ACC112 (cell line): ENCODE data around the gene UGGT1.

Experiments
- H2AFZ ChIP-seq: fragments of 200-600 bp; sonication (generic); one replicate; pipeline ENCODE4 v1.6.0; 2017; ENCODE audit warnings: antibody characterized with exemption, low read length; ENCODE audit not compliant: unreplicated experiment
- H3K27ac ChIP-seq: fragments of 200-600 bp; sonication (generic); 2 replicates; pipeline ENCODE4 v1.5.1; 2014; ENCODE audit warnings: low read depth, mild to moderate bottlenecking, antibody characterized with exemption, low read length, moderate library complexity
- H3K27me3 ChIP-seq: fragments of 200-600 bp; sonication (generic); 2 replicates; pipeline ENCODE4 v1.6.1; 2014; ENCODE audit warnings: mild to moderate bottlenecking, antibody characterized with exemption, low read length, moderate library complexity, mixed read lengths; ENCODE audit not compliant: insufficient read depth
- H3K36me3 ChIP-seq: fragments of 200-600 bp; sonication (generic); 2 replicates; pipeline ENCODE4 v1.6.1; 2016; ENCODE audit warnings: mild to moderate bottlenecking, antibody characterized with exemption, low read length, moderate library complexity, mixed read lengths; ENCODE audit not compliant: insufficient read depth
- H3K4me1 ChIP-seq: fragments of 200-600 bp; sonication (generic); one replicate; pipeline ENCODE4 v1.6.1; 2016; ENCODE audit warnings: low read length, mixed read lengths; ENCODE audit not compliant: insufficient read depth, unreplicated experiment, control insufficient read depth
- H3K4me3 ChIP-seq: fragments of 200-600 bp; sonication (generic); 2 replicates; pipeline ENCODE4 v1.5.1; 2014; ENCODE audit warnings: mild to moderate bottlenecking, low read depth, low read length
- H3K79me2 ChIP-seq: fragments of 200-600 bp; sonication (generic); one replicate; pipeline ENCODE4 v1.6.0; 2016; ENCODE audit warnings: low read length; ENCODE audit not compliant: control insufficient read depth, unreplicated experiment, insufficient read depth

UGGT1 gene

GRCh38 chr2:128215897-128216642 is 125.1 kb downstream of the UGGT1 start:
- Histone ChIP-seq H3K79me2 (no peaks in the 10 kb centered on the region), H3K27ac (no peak overlapping the region), H3K27me3 (no peaks in the 10 kb centered on the region), H2AFZ (no peak overlapping the region), H3K4me1 (no peaks in the 10 kb centered on the region), H3K4me3 (no peak overlapping the region), H3K36me3 (no peaks in the 10 kb centered on the region)

GRCh38 chr2:128217671-128218070 is 126.7 kb downstream of the UGGT1 start:
- no peak overlapping the region for H2AFZ ChIP-seq

GRCh38 chr2:128219891-128220290 is 128.9 kb downstream of the UGGT1 start:
- no peak overlapping the region for H3K4me3 ChIP-seq
- no peaks in the 10 kb centered on the region for H3K36me3 ChIP-seq
- H3K27me3 ChIP-seq = no peaks in the 10 kb centered on the region
- H3K79me2 ChIP-seq = no peaks in the 10 kb centered on the region
- H3K4me1 ChIP-seq = no peaks in the 10 kb centered on the region
- H2AFZ ChIP-seq = no peak overlapping the region
- no peak overlapping the region for H3K27ac ChIP-seq

More at GRCh38 chr2:128217671-128218070, 126.7 kb downstream of the UGGT1 start:
- Histone ChIP-seq H3K79me2 (no peaks in the 10 kb centered on the region), H3K27ac (no peak overlapping the region), H3K27me3 (no peaks in the 10 kb centered on the region), H3K4me3 (no peak overlapping the region), H3K36me3 (no peaks in the 10 kb centered on the region), H3K4me1 (no peaks in the 10 kb centered on the region)

- no peak overlapping the region for H3K27ac ChIP-seq
- H3K79me2 ChIP-seq = no peaks in the 10 kb centered on the region
- H3K4me1 ChIP-seq = peaks cover 3% of the 10 kb centered on the region
- H3K4me3 ChIP-seq = no peak overlapping the region
- no peak overlapping the region for H2AFZ ChIP-seq
- no peaks in the 10 kb centered on the region for H3K36me3 ChIP-seq
- H3K27me3 ChIP-seq = no peaks in the 10 kb centered on the region
Observed at GRCh38 chr2:128227862-128228261, 136.9 kb downstream of the UGGT1 start.

GRCh38 chr2:128228894-128229293 is 137.9 kb downstream of the UGGT1 start:
- Histone ChIP-seq H3K4me3 (no peak overlapping the region), H3K27ac (no peak overlapping the region), H3K36me3 (no peaks in the 10 kb centered on the region), H2AFZ (no peak overlapping the region), H3K4me1 (peaks cover 3% of the 10 kb centered on the region), H3K27me3 (no peaks in the 10 kb centered on the region), H3K79me2 (no peaks in the 10 kb centered on the region)

GRCh38 chr2:128232965-128233789 is 142.2 kb downstream of the UGGT1 start:
- no peaks in the 10 kb centered on the region for H3K36me3 ChIP-seq
- H2AFZ ChIP-seq = peak overlapping the region; percentile 77
- H3K27ac ChIP-seq = no peak overlapping the region
- no peaks in the 10 kb centered on the region for H3K27me3 ChIP-seq
- peak overlapping the region; percentile 80 for H3K4me3 ChIP-seq
- no peaks in the 10 kb centered on the region for H3K79me2 ChIP-seq
- peaks cover 17% of the 10 kb centered on the region for H3K4me1 ChIP-seq

GRCh38 chr2:128233790-128234395 is 142.9 kb downstream of the UGGT1 start:
- no peaks in the 10 kb centered on the region for H3K79me2 ChIP-seq
- peak overlapping the region; percentile 80 for H3K4me3 ChIP-seq
- no peaks in the 10 kb centered on the region for H3K36me3 ChIP-seq
- H3K4me1 ChIP-seq = peaks cover 13% of the 10 kb centered on the region
- no peak overlapping the region for H3K27ac ChIP-seq
- H3K27me3 ChIP-seq = no peaks in the 10 kb centered on the region
- no peak overlapping the region for H2AFZ ChIP-seq

- Histone ChIP-seq H3K27me3 (no peaks in the 10 kb centered on the region), H3K4me3 (no peak overlapping the region), H3K79me2 (no peaks in the 10 kb centered on the region), H2AFZ (no peak overlapping the region), H3K36me3 (no peaks in the 10 kb centered on the region), H3K27ac (no peak overlapping the region), H3K4me1 (peaks cover 13% of the 10 kb centered on the region)
Observed at GRCh38 chr2:128234613-128235012, 143.6 kb downstream of the UGGT1 start.

GRCh38 chr2:128235581-128235980 is 144.6 kb downstream of the UGGT1 start:
- no peaks in the 10 kb centered on the region for H3K36me3 ChIP-seq
- H3K27ac ChIP-seq = no peak overlapping the region
- H3K27me3 ChIP-seq = no peaks in the 10 kb centered on the region
- H2AFZ ChIP-seq = no peak overlapping the region
- H3K79me2 ChIP-seq = no peaks in the 10 kb centered on the region
- no peak overlapping the region for H3K4me3 ChIP-seq
- H3K4me1 ChIP-seq = peaks cover 13% of the 10 kb centered on the region

GRCh38 chr2:128236491-128237035 is 145.6 kb downstream of the UGGT1 start:
- Histone ChIP-seq H3K27me3 (no peaks in the 10 kb centered on the region), H3K36me3 (no peaks in the 10 kb centered on the region), H3K27ac (peak overlapping the region; percentile 41), H2AFZ (no peak overlapping the region), H3K79me2 (no peaks in the 10 kb centered on the region), H3K4me3 (no peak overlapping the region), H3K4me1 (peaks cover 13% of the 10 kb centered on the region)
